ENCODE data around the gene LHX1.
A peak's percentile ranks its signal among the peaks of the same experiment; 100 is the strongest.

LHX1 gene

DNA sequence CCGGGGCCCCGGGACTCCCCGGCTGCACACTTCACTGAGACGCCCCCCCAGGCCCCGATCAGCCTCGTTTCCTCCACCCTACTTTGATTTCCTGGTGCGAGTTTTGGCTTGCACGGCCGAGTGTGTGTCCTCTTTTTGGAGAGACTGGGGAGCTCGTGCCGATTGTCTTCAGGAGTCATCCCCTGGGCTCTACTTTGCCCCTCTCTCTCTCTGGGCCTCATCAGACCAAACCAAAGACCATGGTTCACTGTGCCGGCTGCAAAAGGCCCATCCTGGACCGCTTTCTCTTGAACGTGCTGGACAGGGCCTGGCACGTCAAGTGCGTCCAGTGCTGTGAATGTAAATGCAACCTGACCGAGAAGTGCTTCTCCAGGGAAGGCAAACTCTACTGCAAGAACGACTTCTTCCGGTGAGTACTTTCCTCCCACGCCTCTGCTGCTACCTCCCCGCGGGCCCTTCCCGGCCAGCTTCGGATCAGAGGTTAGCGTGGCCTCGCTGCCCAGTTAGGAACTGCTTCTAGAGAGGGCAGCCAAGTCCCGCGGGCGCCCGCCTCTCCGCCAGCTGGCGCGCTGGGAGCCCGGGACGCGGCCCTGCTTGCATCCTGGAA lies 787 bp downstream of the LHX1 start:
- no peak for DNase-seq (ENCODE audit: low read depth in 4 of 4, low spot score in 1 of 4)

DNA sequence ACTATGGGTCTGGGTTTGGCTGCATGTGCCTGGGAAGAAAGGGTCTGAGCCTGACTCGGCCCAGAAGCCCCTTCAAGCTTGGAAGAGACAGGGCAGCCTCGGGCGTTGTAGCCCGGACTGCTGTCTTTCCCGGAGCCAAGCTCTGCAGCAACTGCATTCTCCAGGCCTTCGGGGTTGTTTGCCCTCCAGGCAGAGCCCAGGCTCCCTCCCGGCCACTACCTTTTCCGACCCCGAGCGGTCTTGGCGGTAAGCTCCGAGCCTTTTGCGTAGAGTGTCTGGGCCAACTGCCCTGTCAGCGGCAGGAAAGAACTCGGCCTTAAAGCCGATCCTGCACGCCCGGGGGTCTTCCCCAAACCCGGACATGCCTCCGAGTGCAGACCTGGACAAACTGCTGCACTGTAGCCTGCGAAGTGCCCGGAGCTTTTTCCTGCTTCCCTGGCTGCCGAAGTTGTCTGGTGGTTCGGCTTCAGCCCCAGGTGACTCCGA lies 1.3 kb downstream of the LHX1 start:
- DNase-seq (ENCODE audit: low read depth in 4 of 4, low spot score in 1 of 4): no peak

DNA sequence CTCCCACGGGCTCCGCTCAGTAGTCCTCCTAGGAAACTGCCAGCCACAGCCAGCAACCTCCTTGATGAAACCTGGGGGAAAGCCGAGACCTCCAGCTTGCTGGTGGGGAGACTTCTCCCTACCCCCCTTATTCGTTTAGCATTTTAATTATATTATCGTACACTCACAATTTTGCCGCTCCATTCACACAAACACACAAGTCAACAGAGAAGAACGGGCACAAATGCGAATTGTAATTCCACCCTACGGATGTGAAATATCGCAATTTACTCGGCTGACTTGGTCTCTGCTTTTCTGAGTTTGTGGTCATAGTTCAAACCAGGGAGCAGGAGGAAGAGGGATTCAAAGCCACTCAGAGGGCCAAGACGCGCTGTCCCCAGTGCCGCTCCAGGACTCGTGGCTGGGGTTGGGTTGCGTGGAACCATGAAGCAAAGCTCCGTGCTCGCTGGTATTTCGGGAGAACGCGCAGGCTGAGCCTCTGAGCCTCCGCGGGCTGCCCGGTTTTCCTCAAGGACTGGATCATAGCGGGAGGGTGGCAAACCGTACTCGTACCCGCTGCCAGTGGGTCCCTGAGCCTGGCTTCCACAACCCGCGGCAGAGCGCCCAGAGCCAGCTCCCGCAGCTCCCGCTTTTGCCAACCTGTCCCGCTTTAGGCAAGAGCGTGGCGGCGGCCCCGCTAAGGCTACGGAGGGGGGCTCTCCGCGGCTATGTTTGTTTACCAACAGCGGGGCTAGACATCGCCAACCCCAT lies 2.0 kb downstream of the LHX1 start:
- DNase-seq (ENCODE audit: low read depth in 4 of 4, low spot score in 1 of 4): no peak

DNA sequence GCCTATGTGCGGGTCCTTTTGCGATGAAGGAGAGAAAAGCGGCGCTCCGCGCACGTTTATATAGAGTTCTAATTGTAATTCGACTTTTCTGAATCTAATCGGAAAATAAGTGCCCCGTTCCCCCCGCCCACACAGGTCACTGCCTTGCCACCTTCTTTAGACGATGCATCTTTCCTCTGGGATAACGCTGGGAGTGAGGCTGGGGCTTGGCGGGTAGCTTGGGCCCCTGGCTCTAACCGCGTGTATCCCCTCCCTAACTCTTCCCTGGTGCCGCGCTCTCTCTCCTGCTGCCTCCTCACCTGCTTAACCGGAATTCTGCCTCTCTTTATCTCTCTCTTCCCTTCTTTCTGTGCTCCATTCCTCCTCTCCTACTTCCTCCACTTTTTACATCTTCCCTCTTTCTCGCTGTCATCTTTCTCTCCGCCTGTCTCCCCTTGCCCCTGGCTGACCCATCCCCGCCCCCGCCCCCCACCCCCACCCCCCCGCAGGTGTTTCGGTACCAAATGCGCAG lies 2.6 kb downstream of the LHX1 start:
- no peak for DNase-seq (ENCODE audit: low read depth in 4 of 4, low spot score in 1 of 4)

GRCh38 chr17:36940313-36941264 lies 3.3 kb downstream of the LHX1 start:
- no peak for DNase-seq (ENCODE audit: low read depth in 4 of 4, low spot score in 1 of 4)

DNA sequence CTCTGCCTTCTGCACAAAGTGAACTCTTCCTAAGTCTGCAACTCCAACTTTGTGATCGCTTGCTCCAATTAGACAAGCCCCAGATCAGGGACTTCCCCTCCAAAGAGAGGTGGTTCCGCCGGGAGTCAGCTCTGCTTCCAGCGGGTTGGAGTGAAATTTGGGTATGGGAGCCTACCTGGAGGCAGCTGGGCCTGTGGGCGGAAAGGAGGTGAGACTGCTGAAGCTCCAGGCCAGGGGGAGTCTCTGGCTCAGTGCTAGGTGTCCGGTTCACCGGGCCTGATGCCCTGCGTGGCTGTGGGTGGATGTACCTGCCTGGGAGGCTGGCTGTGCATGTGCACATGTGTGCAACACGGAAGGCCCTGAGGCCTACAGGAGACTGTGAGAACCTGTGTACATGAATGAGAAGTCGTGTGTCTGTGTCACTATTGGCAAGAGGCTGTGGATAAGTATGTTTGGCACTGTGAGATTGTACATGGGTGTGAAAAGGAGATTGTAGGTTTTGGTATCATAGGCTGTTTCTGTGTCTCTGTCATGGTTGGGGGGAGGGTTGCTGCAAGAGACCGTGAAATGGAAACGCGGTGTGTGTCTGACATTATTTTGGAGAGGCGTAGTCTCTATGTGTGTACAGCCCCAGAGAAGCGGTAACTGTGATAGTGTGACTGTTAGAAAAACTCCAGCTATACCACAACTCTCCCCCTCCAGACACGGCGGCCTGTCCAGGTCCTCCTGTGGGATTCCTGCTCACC lies 4.2 kb downstream of the LHX1 start:
- no peak for DNase-seq (ENCODE audit: low read depth in 4 of 4, low spot score in 1 of 4)

DNA sequence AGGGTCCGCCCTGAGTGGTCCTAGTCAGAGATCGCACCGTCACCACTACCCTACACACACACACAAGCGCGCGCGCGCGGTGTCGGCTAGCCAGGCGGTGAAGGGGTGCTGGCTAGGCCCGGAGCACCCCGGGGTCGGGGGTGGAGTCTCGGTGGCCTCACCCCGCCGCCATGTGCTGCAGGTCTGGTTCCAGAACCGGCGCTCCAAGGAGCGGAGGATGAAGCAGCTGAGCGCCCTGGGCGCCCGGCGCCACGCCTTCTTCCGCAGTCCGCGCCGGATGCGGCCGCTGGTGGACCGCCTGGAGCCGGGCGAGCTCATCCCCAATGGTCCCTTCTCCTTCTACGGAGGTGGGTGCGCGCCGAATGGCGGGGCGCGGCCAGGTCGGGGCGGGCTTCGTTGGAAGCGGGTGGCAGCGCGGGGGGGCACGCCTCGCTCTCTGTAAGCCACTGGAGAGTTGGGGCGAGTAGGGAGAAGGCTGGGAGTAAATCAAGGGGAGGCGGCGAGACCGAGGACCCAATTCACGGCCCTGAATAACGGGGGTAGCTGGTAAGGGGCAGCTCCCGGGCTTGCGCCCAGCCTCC lies 4.8 kb downstream of the LHX1 start:
- DNase-seq (ENCODE audit: low read depth in 4 of 4, low spot score in 1 of 4): no peak

DNA sequence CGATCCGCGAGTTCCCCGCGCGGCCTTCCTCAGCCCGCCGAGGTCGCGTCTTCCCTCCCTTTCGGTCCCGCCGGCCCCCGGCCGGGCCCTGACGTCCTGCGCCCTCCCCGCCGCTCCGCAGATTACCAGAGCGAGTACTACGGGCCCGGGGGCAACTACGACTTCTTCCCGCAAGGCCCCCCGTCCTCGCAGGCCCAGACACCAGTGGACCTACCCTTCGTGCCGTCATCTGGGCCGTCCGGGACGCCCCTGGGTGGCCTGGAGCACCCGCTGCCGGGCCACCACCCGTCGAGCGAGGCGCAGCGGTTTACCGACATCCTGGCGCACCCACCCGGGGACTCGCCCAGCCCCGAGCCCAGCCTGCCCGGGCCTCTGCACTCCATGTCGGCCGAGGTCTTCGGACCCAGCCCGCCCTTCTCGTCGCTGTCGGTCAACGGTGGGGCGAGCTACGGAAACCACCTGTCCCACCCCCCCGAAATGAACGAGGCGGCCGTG lies 5.4 kb downstream of the LHX1 start:
- no peak for DNase-seq (ENCODE audit: low read depth in 4 of 4, low spot score in 1 of 4)

GRCh38 chr17:36943250-36944191 lies 6.2 kb downstream of the LHX1 start:
- DNase-seq (ENCODE audit: low read depth in 4 of 4, low spot score in 1 of 4): no peak

- no peak for DNase-seq (ENCODE audit: low read depth in 4 of 4, low spot score in 1 of 4)
Measured at GRCh38 chr17:36944553-36944952, 7.3 kb downstream of the LHX1 start.

DNA sequence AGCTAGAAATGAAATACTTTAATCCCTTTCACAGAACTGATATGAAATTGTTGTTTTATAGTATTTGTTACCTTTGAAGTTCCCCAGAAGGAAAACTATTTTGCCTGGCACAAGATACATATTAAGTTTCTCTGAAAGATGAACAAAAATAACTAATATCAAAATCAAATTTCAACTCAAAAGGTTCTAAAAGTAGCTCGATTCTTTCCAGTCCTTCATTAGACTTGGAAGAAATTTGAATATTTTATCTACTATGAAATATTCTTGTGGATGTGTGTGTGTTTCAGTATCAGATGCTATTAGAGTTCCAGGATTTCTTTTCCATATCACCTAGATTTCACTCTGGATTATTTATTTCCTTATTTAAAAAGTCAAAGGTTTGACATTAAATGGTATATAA lies 7.9 kb downstream of the LHX1 start:
- no peak for DNase-seq (ENCODE audit: low read depth in 4 of 4, low spot score in 1 of 4)

DNA sequence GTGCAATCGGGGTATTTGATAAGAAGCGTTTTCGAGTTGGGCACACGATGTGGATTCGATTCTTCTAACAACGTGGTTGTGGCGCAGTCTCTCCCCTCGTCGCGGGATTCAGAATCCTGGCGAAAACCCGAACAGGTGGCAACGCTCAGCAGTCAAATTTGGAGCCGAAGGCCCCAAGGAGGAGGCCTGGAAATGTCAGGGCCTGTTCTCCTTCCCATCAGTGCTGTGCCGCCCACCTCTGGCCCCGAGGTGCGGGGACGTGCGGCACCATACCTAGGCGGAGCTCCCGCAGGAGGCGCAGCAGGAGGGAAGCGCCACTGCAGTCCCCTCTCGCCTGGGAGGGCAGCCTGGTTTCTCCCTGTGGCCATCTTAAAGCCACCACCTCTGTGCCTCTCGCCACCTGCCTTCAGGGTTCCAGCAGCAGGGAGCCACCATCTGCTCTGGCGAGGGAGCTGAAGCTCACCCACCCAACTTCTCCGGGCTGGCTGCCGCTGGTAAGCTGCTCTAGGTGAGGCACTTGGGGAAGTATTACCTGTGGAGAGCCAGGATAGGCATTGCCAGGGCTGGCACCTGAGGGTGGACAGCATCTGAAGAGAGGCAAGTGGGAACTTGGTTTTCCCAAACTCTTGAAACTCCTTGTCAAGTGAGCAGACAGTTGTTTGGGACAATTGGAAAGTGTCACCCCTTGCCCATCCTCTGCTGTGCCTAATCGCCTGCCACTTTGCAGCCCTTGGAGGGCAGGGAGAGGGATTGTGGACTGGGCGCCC lies 8.9 kb downstream of the LHX1 start:
- no peak for DNase-seq (ENCODE audit: low read depth in 4 of 4, low spot score in 1 of 4)

GRCh38 chr17:36946726-36947091 lies 9.4 kb downstream of the LHX1 start:
- no peak for DNase-seq (ENCODE audit: low read depth in 4 of 4, low spot score in 1 of 4)

DNA sequence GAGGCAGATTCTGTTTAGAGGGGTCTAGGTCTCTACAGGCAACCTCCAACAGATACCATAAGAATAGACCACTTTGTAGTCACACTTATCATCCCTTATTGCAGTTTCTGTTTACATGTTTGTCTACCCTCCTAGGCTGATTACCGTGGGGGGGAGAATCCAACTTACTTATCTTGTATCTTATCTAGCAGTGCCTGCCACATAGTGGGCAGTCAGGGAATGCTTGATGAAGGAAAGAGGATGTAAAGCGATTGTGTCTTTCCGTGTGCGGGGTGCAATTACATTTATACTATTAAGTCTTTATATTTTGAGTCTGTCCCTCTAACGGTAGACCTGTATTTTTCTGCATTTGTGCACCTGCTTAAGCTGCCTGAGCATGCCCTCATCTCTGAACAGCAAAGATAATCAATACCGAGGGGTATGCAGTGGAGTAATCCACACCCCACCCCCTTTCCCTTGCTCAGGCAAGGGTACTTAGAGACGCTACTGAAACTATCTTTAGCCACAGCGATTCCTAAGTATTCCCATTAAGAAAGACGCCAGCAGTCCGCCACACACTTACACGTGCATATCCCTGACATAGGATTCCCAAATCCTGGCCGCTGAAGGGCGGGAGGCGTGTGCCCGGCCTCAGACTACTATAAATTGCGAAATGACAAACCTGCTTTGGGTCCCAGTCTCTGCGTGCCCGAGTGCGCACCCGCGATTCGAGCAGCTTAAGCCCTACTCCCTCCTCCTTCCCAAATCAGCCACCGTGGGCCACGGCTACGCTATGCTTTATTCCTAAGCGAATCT lies 10.8 kb downstream of the LHX1 start:
- DNase-seq (ENCODE audit: low read depth in 4 of 4, low spot score in 1 of 4): no peak

DNA sequence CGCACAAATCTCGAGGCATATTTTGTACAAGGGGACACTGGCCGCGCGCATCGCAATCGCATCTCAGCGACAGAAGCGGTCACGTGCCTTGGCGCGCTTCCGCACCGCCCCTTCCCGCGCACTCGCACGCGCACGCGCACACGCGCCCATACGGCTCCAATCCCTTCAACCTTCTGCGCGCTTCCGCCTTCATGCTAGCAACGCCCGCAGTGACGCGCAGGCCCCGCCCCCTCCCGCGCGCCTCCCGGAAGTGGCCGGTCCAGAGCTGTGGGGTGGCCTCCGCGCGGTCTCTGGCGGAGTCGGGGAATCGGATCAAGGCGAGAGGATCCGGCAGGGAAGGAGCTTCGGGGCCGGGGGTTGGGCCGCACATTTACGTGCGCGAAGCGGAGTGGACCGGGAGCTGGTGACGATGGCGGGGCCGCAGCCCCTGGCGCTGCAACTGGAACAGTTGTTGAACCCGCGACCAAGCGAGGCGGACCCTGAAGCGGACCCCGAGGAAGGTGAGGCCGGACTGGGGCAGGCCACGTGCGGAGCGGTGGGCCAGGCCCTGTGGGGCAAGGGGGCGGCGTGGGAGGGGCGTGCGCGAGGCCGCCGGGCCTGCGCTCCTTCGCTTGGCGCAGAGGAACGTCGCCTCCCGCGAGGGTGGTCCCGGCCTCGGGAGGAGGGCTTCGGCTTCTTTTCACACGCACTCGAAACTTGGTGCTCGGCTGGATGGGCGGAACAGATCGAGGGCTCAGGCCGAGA lies 11.6 kb downstream of the LHX1 start, which contains the start of gene AATF:
Gene AATF (plus strand): TSS at position 238 of the 744 bp plus-strand sequence. CDS start 172 bp downstream, at position 410.
- peak; percentile 91 to 97 (median 92) for DNase-seq (ENCODE audit: low read depth in 4 of 4, low spot score in 1 of 4)

GRCh38 chr17:36949461-36949927 lies 12.2 kb downstream of the LHX1 start:
- no peak for DNase-seq (ENCODE audit: low read depth in 4 of 4, low spot score in 1 of 4)

- no peak for DNase-seq (ENCODE audit: low read depth in 4 of 4, low spot score in 1 of 4)
Measured at GRCh38 chr17:36950027-36950426, 12.8 kb downstream of the LHX1 start.
